Small intestine (tissue), 7 donors: Measurements from ENCODE around the gene CRP. TPM values are rescaled to one million over a fixed set of nuclear protein-coding genes. Genes with fewer than 3 reads are reported as not detected.

ENCODE experiments used
- DNase-seq, 2 donors: peaks; one replicate each; pipeline versions ENCODE4 v3.0.0 to v3.0.0-alpha.2; 2013
- FAIRE-seq: peaks from 2 replicates; lab custom pipeline; 2012; peaks lifted over from hg19 to GRCh38; lab: Jason Lieb, UNC
- H3K27ac ChIP-seq, 3 donors: one replicate each; pipeline ENCODE4 v1.5.1; 2013; ENCODE audit warnings: low read length in 2 of 3, mild to moderate bottlenecking in 2 of 3, control low read depth in 1 of 3, inconsistent platforms in 1 of 3, low read depth in 1 of 3, moderate library complexity in 1 of 3
- H3K27me3 ChIP-seq, 3 donors: one replicate each; pipeline ENCODE4 v1.6.1; 2013; ENCODE audit warnings: low read length in 3 of 3, inconsistent platforms in 1 of 3; ENCODE audit not compliant: control insufficient read depth in 3 of 3, insufficient read depth in 3 of 3
- H3K36me3 ChIP-seq, 3 donors: one replicate each; pipeline ENCODE4 v1.6.1; 2013; ENCODE audit warnings: low read length in 3 of 3, inconsistent platforms in 1 of 3, low read depth in 1 of 3, mild to moderate bottlenecking in 1 of 3, moderate library complexity in 1 of 3; ENCODE audit not compliant: control insufficient read depth in 3 of 3, insufficient read depth in 2 of 3
- H3K4me1 ChIP-seq, 3 donors: one replicate each; pipeline ENCODE4 v1.6.1; 2013; ENCODE audit warnings: low read length in 2 of 3, inconsistent platforms in 1 of 3, low read depth in 1 of 3, mild to moderate bottlenecking in 1 of 3, moderate library complexity in 1 of 3; ENCODE audit not compliant: control insufficient read depth in 3 of 3, insufficient read depth in 2 of 3
- H3K4me3 ChIP-seq, 3 donors: one replicate each; pipeline ENCODE4 v1.5.1; 2013; ENCODE audit warnings: low read length in 3 of 3, control low read depth in 1 of 3, inconsistent platforms in 1 of 3, low read depth in 1 of 3, mild to moderate bottlenecking in 1 of 3, moderate library complexity in 1 of 3
- H3K9me3 ChIP-seq, 2 donors: one replicate each; pipeline ENCODE4 v1.6.1; 2013; ENCODE audit warnings: low read depth in 1 of 2, low read length in 1 of 2; ENCODE audit not compliant: control insufficient read depth in 2 of 2, insufficient read depth in 1 of 2
- WGBS, 3 donors: extraction: QIAGEN DNeasy Blood & Tissue Kit; methylation state at CpG; one replicate each; pipeline ENCODE4 v1.1.7; 2013; 5-methylcytosine and 5-hydroxymethylcytosine counted together
- polyA plus RNA-seq, 4 donors: library from polyadenylated mRNA; stranded (reverse) in 3 of 4; unstranded in 1 of 4; fragments of 200-250 nt in 3 of 4; fragments of 120-200 nt in 1 of 4; gene quantifications; one replicate each; pipeline versions ENCODE4 v1.2.1 to v1.2.3, GENCODE V29; 2013
- donor health status: healthy with polysubstance abuse.
- donor health status: control.
- donor health status: control.
- donor health status: Bipolar disorder and iron deficiency.
- donor health status: healthy.

The CRP gene
- polyA plus RNA-seq, 4 donors = 0.21 TPM; not detected in 3

- Histone ChIP-seq H3K9me3 (peaks cover 0 to 1% of the 10 kb centered on the region in 2 donors), H3K36me3 (no peaks in the 10 kb centered on the region), H3K27me3 (no peaks in the 10 kb centered on the region), H3K4me3 (no peak overlapping the region), H3K4me1 (peaks cover 0 to 19% (median 0%) of the 10 kb centered on the region in 3 donors), H3K27ac (peak overlapping the region in 1 of 3 donors; percentile 50)
- 19 to 41% (median 31%) methylated on average over 1 of the region's 1 CpG for WGBS, 3 donors
- DNase-seq (peak; percentile 60 to 62), FAIRE-seq (no peak)
Measured at GRCh38 chr1:159712080-159712479, 2.3 kb downstream of the CRP start.

- FAIRE-seq (no peak), DNase-seq (peak; percentile 34 to 57)
- H3K27ac ChIP-seq = no peak overlapping the region
- no peak overlapping the region for H3K4me3 ChIP-seq
- H3K9me3 ChIP-seq = no peaks in the 10 kb centered on the region
- peaks cover 0 to 32% (median 0%) of the 10 kb centered on the region in 3 donors for H3K4me1 ChIP-seq
- H3K27me3 ChIP-seq = no peaks in the 10 kb centered on the region
- 40 to 68% (median 59%) methylated on average over 6 of the region's 6 CpGs for WGBS, 3 donors
- no peaks in the 10 kb centered on the region for H3K36me3 ChIP-seq
Measured at GRCh38 chr1:159707472-159708260, 6.7 kb downstream of the CRP start.

GRCh38 chr1:159705904-159706256 is 8.5 kb downstream of the CRP start:
- H3K27ac ChIP-seq = no peak overlapping the region

GRCh38 chr1:159705251-159705903 is 9.0 kb downstream of the CRP start:
- DNase-seq (peak in 1 of 2 donors; percentile 11), FAIRE-seq (no peak)
- no peak overlapping the region for H3K27ac ChIP-seq
- no peak overlapping the region for H3K4me3 ChIP-seq
- H3K36me3 ChIP-seq = no peaks in the 10 kb centered on the region
- H3K27me3 ChIP-seq = no peaks in the 10 kb centered on the region
- H3K9me3 ChIP-seq = no peaks in the 10 kb centered on the region
- peaks cover 0 to 21% (median 0%) of the 10 kb centered on the region in 3 donors for H3K4me1 ChIP-seq
- WGBS, 3 donors = 87 to 91% (median 88%) methylated on average over 7 of the region's 7 CpGs

More at GRCh38 chr1:159705904-159706256, 8.5 kb downstream of the CRP start:
- no peaks in the 10 kb centered on the region for H3K36me3 ChIP-seq
- DNase-seq (peak in 1 of 2 donors; percentile 17), FAIRE-seq (no peak)
- peaks cover 0 to 21% (median 0%) of the 10 kb centered on the region in 3 donors for H3K4me1 ChIP-seq
- 44 to 65% (median 47%) methylated on average over 3 of the region's 3 CpGs for WGBS, 3 donors
- H3K27me3 ChIP-seq = no peaks in the 10 kb centered on the region
- no peak overlapping the region for H3K4me3 ChIP-seq
- H3K9me3 ChIP-seq = no peaks in the 10 kb centered on the region

- Histone ChIP-seq H3K9me3 (no peaks in the 10 kb centered on the region), H3K27ac (no peak overlapping the region), H3K36me3 (no peaks in the 10 kb centered on the region), H3K4me1 (peaks cover 0 to 21% (median 0%) of the 10 kb centered on the region in 3 donors), H3K4me3 (no peak overlapping the region), H3K27me3 (peaks cover 0 to 2% (median 0%) of the 10 kb centered on the region in 3 donors)
- 64 to 86% (median 83%) methylated on average over 1 of the region's 1 CpG for WGBS, 3 donors
- FAIRE-seq (no peak), DNase-seq (no peak)
Measured at GRCh38 chr1:159704481-159704880, 9.9 kb downstream of the CRP start.

- no peak overlapping the region for H3K27ac ChIP-seq
- no peaks in the 10 kb centered on the region for H3K36me3 ChIP-seq
- H3K4me1 ChIP-seq = peaks cover 0 to 3% (median 0%) of the 10 kb centered on the region in 3 donors
- no peak overlapping the region for H3K4me3 ChIP-seq
- FAIRE-seq (no peak), DNase-seq (no peak)
- H3K27me3 ChIP-seq = peaks cover 0 to 2% (median 0%) of the 10 kb centered on the region in 3 donors
- 72 to 81% (median 81%) methylated on average over 7 of the region's 7 CpGs for WGBS, 3 donors
- no peaks in the 10 kb centered on the region for H3K9me3 ChIP-seq
Measured at GRCh38 chr1:159700312-159700711, 14.1 kb downstream of the CRP start.

- DNase-seq (no peak), FAIRE-seq (no peak)
- Histone ChIP-seq H3K27ac (no peak overlapping the region), H3K4me1 (no peaks in the 10 kb centered on the region), H3K36me3 (no peaks in the 10 kb centered on the region), H3K4me3 (no peak overlapping the region), H3K9me3 (no peaks in the 10 kb centered on the region), H3K27me3 (peaks cover 0 to 2% (median 0%) of the 10 kb centered on the region in 3 donors)
- 79 to 94% (median 84%) methylated on average over 3 of the region's 3 CpGs for WGBS, 3 donors
Measured at GRCh38 chr1:159699653-159700052, 14.7 kb downstream of the CRP start.

GRCh38 chr1:159699246-159699645 is 15.1 kb downstream of the CRP start:
- Histone ChIP-seq H3K27me3 (peaks cover 0 to 4% (median 0%) of the 10 kb centered on the region in 3 donors), H3K4me1 (no peaks in the 10 kb centered on the region), H3K36me3 (no peaks in the 10 kb centered on the region), H3K9me3 (no peaks in the 10 kb centered on the region), H3K4me3 (no peak overlapping the region), H3K27ac (no peak overlapping the region)
- DNase-seq = peak in 1 of 2 donors; percentile 34
- no peak for FAIRE-seq
